Ammon's horn (tissue), 1 donor: ENCODE data around the gene ERC1.

Experiments
- DNase-seq: peaks from one replicate; pipeline ENCODE4 v3.0.0-alpha.2; 2016; ENCODE audit warnings: low spot score

The ERC1 gene

DNA sequence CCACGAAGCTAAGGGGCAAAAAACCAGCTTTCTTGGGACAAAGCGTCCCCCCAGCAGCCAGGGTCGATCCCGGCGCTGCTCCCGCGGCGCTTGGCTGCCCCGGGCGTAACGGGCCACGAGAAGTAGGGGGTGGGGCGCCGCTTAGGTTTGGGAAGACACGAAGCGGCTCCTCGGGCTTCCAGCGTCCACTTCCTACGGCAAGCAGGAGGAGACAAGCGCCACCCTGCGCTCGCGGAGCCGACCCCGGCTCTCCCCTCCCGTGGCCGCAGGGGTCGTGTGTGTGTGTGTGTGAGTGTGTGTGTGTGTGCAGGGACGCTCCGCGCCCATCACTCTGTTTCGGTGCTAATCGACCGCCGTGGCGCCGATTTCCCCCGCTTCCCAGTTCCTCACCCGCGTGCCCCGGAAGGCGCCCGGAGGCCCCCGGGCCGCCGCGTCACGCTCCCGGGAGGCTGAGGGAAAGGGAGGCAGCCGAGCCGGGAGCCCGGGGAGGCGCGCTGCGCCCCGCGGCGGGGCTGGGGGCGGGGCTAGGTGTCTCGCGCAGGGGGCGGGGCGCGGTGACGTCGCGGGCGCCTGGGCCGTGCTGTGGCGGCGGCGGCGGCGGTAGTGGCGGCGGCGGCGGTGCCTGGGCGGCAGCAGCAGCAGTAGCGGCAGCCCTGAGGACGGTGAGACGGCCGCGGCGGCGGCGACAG is at the start of gene ERC1:
TSS of gene ERC1 (plus strand) at position 563 of the 689 bp plus-strand sequence. CDS start 36,681 bp downstream, outside the sequence.
- peak; percentile 88 for DNase-seq

DNA sequence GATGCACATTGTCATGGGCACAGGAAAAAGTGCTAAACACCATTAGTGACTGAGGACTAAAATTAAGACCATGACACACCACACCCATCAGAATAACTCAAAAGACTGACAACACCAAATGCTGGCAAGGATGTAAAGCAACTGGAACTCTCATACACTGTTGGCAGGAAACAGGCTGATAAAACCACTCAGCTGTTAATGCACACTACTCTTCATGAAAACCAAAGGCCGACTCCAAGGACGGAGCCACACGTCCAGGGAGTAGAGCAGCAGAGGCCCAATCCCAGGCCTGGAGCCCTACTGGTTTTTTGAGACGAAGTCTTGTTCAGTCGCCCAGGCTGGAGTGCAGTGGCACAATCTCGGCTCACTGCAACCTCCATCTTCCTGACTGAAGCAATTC is 48.0 kb upstream of the ERC1 start:
- DNase-seq = no peak

DNA sequence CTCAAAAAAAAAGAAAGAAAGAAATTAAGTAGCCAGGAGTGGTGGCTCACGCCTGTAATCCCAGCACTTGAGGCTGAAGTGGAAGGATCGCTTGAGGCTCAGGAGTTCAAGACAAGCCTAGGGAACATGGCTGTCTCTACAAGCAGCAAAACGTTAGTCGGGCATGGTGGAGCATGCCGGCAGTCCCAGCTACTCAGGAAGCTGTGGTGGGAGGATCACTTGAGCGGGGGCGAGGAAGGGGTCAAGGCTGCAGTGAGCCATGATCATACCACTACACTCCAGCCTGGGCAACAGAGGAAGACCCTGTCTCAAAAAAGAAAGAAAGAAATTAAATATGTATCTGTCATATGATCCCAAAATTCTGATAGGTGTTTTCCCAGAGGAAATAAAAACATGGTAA is 46.8 kb upstream of the ERC1 start:
- DNase-seq = no peak

DNA sequence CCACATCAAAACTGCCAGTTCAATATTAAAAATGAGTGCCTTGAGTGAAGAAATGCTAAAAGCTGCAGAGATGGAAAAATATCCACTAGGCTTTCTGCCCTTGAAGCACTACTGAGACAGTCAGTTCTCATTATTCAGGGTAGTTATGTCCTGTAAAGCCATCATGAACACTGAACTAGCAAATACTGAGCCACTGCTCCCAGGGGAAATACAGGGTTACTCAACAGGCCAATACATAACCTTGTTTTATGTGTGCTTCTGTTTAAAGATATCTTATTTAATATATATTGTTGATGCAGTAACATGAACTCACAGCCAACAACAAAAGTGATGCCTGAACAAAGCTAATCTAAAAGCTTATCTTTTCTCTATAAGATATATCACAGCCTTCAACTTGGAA is 44.8 kb upstream of the ERC1 start:
- no peak for DNase-seq

DNA sequence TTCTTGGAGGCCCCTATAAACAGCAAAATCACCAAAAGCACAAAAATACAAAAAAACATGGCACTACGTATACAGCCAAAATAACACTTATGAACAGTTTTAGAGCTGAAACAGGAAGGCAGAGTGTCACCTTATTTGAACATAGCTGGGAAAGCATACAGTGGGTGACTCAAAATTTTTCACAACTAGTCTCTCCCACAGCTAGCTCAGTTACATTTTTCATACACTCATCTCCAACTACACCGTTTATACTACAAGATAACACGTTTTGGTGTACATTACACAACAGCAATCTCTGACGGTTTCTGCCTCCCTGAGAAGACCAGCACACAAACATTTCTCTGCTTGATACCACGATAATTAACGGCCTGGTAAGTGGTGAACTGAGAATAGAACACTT is 44.4 kb upstream of the ERC1 start:
- peak; percentile 8 for DNase-seq

DNA sequence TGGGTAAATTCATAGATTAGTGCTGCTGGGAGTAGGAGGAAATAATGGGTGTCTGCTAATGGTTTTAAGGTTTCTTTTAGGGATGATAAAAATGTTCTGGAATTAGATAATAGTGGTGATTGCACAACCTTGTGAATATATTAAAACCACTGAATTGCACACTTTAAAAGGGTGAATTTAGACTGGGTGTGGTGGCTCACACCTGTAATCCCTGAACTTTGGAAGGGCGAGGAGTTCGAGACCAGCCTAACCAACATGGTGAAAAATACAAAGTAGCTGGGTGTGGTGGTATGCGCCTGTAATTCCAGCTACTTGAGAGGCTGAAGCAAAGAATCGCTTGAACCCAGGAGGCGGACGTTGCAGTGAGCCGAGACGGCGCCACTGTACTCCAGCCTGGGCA is 42.8 kb upstream of the ERC1 start:
- DNase-seq = no peak

DNA sequence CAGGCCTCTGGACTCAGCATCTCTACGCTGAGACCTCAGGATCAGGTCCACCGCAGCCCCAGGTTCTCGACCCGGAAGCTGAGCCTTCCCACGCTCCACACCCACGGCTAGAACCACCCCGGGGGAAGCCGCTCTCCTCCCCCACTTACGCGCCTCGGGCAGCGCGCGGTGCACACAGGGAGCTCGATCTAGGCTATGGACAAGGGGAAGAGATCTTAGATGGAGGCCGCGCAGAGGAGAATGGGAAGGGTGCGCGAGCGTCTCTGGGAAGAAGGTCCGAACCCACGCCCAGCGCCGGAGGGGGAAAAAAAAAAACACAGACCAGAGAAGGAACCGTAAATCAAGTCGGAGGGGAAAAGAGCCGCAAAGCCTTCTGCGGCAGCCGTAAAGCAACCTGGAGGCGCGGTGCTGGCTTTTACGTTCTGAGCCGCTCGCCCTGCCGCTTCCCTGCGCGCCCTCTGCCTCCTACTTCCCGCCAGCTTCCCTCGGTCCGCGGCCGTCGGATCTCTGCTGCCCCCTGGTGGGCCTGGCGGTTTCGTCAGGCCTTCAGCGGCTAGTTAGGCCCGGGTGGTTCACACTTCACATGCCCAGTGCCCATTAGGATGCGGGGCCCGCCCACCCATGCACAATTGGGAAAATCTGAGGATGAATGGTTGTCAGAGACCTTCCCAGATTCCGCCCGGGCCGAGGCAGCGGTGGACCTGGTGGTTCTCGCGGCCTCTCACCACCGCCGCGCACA is 41.4 kb upstream of the ERC1 start, which contains the start of gene RAD52:
TSS of gene RAD52 (minus strand) at position 242 of the 739 bp plus-strand sequence. CDS start 16,636 bp downstream, outside the sequence.
- peak; percentile 99 for DNase-seq

DNA sequence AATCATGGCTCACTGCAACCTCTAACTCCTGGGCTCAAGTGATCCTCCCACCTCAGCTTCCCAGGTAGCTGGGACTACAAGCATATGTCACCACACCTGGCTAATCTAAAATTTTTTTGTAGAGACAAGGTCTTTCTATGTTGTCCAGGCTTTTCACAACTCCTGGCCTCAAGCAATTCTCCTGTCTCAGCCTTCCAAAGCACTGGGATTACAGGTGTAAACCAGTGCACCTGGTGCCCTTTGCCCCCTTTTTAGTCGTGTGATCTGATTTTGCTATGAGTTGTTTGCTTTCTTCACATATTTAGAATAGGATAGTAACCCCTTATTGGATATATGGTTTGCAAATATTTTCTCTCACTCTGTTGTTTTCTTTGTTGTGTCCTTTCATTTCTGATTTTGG is 39.8 kb upstream of the ERC1 start:
- DNase-seq = no peak

DNA sequence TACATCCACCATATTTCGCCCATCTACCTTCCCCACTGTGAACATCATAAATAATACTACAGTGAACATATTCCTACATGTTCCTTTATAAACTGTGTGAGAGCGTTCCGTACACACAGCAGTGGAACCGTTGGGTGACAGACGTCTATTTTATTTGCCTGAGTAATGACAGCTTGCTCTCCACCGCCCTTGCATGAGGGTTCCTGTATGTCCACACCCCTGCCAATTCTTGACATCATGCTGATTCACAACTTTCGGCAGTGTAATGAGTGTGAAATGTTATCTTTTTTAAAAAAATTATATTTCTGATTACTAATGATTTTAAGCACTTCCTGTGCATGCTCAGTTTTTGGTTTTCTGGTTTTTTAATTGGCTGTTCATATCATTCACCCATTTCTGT is 37.2 kb upstream of the ERC1 start:
- peak; percentile 8 for DNase-seq

DNA sequence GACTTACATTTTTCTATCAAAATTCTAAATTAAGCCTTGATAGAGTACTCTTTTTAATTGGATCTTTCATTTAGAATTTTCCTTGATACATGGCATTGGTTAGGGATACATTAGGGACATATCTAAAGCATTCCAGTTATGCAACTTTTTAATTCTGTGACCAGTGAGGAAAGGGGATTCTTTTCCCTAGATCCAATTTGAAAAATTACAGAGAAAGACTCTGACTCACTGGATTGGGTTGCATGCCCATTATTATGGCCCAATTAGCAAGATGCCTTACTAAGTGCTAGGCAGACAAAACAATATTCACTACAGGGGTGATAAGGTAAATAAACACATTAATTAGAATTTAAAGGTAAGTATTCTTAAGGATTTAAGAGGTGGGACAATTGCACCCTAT is 36.3 kb upstream of the ERC1 start:
- no peak for DNase-seq

DNA sequence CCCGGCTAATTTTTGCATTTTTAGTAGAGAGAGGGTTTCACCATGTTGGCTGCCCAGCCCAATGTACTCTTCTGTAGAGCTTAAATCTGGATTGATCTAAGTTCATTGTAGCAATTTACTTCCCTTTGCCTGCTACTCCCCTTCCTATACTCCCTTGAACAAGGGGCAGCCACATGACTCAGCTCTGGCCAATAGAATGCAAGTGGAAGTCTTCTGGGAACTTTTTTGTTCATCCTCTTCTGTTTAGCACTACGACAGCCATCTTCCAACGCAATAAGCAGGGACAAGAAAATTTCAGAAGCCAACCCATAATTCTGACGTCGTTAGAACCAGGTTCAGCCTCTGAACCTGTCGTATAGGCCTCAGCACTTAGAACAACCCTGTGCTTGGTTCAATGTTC is 35.1 kb upstream of the ERC1 start:
- DNase-seq = no peak

DNA sequence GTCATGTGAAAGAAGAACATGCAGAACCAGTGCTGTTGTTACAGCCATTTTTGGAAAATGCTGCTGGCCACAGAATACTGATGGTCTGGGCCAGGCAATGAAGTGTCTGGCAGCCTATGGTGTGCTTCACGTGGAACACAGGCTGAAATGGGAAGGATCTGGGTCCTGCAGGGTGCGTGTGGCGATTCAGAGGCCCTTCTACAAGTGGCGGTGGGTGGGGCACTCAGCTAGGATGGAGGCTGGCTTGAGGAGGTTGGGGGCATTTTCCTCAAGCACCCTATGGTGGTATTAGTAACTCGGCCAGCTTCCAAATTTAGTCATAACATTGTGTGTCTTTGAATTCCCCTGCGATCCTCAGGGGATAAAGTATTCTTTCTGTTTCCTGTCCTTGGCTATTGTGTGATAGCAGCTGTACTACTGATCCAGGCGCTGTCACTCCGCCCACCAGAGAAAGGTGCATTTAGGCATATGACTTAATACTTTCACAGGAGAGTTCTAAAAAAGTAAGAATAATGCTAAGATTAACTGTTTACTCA is 32.4 kb upstream of the ERC1 start:
- no peak for DNase-seq

DNA sequence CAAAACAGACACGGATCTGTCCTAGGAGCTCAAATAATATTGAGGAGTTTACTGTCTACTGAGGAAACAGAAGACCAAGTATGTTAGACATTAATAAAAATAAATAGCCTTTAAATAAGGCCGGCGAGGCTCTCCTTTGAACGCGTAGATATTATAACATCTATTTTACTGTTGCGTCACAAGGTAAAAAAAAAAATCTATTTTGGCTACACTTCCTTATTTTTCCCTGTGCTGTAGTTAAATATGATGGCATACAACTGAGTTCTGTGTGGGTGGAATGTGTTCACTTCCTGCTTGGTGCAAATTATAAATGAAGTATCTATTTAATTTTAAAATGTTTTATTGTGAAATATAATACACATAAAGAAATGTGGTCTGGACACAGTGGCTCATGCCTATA is 24.3 kb upstream of the ERC1 start:
- DNase-seq = no peak

DNA sequence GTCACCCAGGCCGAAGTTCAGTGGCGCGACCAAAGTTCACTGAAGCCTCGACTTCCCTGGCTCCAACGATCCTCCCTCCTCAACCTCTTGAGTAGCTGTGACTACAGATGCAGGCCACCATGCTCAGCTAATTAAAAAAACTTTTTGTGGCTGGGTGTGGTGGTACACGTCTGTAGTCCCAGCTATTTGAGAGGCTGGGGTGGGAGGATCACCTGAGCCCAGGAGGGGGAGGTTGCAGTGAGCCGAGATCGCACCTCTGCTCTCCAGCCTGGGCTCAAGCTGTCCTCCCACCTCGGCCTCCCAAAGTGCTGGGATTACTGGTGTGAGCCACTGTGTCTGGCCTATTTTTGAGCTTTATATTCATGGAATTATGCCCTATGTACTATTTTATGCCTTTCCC is 23.4 kb upstream of the ERC1 start:
- DNase-seq = no peak

DNA sequence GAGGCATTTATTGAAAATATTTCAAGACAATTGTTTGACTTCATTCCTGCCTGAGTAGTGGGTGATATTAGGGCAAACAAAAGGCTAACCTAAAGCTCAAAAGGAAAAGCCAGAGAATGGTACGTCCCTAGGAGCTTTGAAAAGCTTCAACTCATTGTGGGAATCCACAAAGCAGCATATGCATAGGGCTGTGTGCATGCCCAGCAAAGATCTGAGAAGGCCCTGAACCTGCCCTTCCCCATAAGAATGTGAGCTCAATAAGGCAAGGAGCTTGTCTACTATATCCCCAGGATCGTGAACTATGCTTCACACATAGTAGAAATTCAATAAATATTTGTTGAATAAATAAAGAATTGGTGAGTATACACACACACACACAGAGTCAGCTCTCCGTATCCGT is 22.5 kb upstream of the ERC1 start:
- DNase-seq = no peak

DNA sequence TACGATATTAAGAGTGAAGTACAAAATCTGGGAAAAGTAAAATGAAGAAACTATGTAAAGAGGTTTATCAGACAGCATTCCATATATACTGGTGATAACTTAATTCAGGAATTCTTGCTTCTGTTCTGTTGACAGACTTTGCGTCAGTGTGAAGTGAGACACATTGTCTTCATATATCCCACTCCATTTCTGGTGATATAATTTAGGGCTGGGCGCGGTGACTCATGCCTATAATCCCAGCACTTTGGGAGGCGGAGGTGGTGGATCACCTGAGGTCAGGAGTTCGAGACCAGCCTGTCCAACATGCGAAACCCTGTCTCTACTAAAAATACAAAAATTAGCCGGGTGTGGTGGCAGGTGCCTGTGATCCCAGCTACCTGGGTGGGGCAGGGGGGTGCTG is 21.2 kb upstream of the ERC1 start:
- DNase-seq = no peak

DNA sequence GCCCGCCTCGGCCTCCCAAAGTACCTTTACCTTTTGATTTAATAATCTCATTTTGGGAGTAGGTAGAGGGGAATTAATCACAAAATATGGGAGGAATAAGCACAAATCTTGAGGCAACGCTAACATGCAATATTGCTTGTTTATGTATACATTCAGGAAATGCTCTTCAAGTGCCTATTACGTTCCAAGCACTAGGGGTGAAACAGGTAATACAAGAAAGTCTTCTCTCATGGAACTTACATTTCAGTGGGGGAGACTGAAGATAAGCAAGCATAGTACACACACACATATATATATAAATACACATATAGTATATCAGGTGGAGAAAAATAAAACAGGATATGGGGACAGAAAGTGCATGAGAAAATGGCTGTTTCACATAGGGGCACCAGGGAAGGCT is 19.0 kb upstream of the ERC1 start:
- no peak for DNase-seq

DNA sequence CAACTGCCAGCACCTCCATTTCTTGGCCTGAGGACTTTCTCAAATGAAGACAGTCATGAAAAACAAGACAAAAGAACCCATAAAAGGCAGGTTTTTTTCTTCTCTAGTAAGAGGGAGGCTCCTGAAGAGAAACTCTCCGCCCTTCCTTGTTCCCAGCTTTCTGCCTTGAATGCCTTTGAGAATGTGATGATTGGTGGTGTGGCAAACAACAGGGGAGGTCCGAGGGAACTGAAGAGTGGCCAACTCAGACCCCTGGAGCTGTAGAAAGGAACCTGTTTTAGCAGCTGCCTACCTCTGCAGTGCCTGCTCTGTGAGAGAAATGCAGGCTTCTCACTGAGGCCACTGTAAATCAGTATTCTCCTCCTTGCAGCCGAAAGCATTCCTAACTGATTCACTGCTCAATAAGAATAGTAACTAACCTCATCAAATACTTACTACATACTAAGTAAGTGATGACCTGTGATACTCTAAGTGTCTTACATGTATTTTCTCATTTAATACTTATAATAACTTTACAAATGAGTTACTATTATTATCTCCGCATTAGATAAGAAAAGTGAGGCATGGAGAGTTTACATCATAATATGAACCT is 16.7 kb upstream of the ERC1 start:
- DNase-seq = no peak

DNA sequence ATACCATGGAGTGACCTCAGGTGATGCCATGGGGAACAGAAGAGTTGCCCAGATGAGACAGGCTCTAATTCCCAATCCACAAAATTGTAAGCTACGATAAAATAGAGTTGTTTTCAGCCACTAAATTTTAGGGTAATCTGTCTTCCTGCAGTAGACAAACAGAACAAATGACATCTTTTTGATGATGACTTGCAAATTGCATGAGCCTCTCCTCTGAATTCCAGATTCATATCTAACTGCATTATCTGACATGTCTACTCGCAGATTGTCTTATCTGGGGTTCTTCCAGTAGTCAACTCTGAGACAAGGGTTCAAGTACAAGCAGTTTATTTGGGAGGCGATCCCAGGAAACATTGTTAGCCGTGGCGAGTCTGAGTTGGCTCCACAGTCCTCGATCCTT is 14.4 kb upstream of the ERC1 start:
- DNase-seq = no peak

DNA sequence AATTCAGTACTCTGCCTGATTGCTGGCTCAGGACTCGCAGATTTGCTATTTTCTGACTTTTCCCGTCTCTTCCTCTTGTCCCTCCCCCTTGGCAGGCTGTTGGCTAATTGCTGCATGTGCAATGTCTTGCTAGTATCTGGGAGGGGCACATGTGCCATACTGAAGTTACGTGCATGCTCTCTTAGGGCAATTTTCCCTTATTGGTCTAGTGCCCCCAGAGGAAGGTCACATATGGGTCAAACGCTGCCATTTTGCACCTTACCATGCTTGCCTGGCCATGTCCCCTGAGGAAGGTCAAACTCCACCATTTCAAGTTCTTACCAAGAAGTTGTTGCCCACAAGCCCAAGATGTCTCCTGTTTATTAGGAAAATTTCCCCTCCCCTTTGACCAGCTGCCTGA is 13.9 kb upstream of the ERC1 start:
- no peak for DNase-seq

DNA sequence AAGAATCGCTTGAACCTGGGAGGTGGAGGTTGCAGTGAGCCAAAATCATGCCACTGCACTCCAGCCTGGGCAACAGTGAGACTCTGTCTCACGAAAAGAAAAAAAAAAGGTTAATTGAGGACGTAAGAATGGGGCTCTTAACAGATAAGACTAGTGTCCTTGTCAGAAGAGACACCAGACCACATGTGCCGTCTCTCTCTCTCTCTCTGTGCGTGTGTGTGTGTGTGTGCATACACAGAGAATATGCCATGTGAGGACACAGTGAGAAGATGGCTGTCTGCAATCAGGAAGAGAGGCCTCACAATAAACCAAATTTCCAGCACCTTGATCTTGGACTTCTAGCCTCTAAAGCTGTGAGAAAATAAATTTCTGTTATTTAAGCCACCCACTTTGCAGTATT is 11.7 kb upstream of the ERC1 start:
- DNase-seq = no peak

DNA sequence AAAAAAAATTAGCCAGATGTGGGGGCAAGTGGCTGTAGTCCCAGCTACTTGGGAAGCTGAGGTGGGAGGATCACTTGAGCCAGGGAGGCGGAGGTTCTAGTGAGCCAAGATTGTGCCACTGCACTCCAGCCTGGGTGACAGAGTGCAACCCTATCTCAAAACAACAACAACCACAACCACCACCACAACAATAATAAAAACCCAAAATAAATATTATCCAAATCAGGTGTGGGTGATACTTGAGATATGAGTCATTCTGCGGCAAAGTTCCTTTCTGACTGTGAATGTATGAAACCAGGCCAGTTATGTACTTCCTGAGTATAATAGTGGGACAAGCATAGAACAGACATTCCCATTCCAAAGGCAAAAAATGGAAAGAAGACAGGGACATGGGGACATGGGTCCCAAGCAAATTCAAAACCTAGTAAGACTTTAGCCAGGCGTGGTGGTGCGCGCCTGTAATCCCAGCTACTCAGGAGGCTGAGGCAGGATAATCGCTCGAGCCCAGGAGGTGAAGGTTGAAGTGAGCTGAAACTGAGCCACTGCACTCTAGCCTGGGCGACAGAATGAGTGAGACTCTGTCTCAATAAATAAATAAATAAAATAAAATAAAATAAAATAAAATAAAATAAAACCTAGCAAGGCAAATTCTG is 9.7 kb upstream of the ERC1 start:
- DNase-seq = no peak

DNA sequence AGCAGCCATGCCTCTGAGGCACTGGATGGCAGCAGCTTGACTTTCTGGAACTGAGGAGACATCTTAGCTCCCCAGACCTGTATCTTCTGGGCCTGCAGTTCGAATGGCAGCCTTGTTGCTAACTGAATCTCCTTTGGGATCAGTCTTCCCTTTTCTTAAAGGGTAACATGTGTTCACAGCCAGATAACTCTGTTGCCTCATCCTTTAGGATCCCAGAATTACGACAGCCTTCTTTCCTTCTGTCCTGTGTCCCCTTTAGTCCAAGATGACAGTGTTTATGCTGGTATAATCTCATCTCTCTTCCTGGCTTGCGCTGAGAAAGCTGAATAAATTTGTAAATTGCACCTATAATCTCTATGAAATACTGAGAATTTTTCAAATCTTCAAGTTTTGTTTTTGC is 9.1 kb upstream of the ERC1 start:
- no peak for DNase-seq
